A673 (cell line): ENCODE measurements around the gene MCRS1.

Source experiments
- EZH2 ChIP-seq: fragments of 200-600 bp; sonication (generic); IDR thresholded peaks from 2 replicates; pipeline ENCODE4 v1.6.1; 2017; ENCODE audit warnings: borderline replicate concordance, low read depth, mild to moderate bottlenecking, mixed read lengths, antibody characterized with exemption, low read length; ENCODE audit not compliant: poor library complexity, severe bottlenecking
- TF ChIP-seq, protein P1 (sequence below): fragments of 300-800, 200-600 bp; sonication (generic); conservative IDR thresholded peaks from 2 replicates; pipeline ENCODE4 v1.5.1; 2017; ENCODE audit warnings: low read depth, mild to moderate bottlenecking, antibody characterized with exemption, low read length, moderate library complexity, mixed read lengths

DNA sequence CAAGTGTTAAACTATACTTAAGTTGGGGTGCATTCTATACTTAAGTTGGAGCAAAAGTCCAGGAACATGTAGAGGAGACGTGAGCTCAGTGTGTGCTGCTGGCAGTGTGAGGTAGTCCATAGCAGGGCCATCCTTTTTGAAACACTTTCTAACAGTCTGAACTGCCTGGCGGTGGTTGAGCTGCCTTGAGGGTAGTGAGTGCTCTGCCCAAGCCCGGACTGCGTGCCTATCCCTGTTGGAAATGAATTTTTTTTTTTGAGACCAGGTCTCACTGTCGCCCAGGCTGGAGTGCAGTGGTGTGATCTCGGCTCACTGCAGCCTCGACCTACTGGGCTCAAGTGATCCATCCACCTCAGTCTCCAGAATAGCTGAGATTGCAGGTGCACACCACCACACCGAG, 15.0 kb downstream of the MCRS1 start:
- TF ChIP-seq, protein P1, sequence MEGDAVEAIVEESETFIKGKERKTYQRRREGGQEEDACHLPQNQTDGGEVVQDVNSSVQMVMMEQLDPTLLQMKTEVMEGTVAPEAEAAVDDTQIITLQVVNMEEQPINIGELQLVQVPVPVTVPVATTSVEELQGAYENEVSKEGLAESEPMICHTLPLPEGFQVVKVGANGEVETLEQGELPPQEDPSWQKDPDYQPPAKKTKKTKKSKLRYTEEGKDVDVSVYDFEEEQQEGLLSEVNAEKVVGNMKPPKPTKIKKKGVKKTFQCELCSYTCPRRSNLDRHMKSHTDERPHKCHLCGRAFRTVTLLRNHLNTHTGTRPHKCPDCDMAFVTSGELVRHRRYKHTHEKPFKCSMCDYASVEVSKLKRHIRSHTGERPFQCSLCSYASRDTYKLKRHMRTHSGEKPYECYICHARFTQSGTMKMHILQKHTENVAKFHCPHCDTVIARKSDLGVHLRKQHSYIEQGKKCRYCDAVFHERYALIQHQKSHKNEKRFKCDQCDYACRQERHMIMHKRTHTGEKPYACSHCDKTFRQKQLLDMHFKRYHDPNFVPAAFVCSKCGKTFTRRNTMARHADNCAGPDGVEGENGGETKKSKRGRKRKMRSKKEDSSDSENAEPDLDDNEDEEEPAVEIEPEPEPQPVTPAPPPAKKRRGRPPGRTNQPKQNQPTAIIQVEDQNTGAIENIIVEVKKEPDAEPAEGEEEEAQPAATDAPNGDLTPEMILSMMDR: no peak
- TF ChIP-seq EZH2: no peak
